Measurements from ENCODE around the gene UST.

- TF ChIP-seq, protein P1, sequence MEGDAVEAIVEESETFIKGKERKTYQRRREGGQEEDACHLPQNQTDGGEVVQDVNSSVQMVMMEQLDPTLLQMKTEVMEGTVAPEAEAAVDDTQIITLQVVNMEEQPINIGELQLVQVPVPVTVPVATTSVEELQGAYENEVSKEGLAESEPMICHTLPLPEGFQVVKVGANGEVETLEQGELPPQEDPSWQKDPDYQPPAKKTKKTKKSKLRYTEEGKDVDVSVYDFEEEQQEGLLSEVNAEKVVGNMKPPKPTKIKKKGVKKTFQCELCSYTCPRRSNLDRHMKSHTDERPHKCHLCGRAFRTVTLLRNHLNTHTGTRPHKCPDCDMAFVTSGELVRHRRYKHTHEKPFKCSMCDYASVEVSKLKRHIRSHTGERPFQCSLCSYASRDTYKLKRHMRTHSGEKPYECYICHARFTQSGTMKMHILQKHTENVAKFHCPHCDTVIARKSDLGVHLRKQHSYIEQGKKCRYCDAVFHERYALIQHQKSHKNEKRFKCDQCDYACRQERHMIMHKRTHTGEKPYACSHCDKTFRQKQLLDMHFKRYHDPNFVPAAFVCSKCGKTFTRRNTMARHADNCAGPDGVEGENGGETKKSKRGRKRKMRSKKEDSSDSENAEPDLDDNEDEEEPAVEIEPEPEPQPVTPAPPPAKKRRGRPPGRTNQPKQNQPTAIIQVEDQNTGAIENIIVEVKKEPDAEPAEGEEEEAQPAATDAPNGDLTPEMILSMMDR (conservative IDR thresholded peaks at IDR 0.05 in 1 of 2, IDR thresholded peaks at IDR 0.05 in 1 of 2; ENCODE audit: extremely low read depth in 1 of 2, insufficient read depth in 1 of 2, low read depth in 1 of 2, low read length in 2 of 2), result no peak
- no peak for TF ChIP-seq EZH2 (IDR thresholded peaks at IDR 0.05; ENCODE audit: borderline replicate concordance, low read length)
Observed at GRCh38 chr6:148700741-148701311, 46.0 kb upstream of the UST start.

All from mammary epithelial cell (primary cell).